ENCODE data around the gene C2orf69. TPM values are rescaled to one million over a fixed set of nuclear protein-coding genes. Genes with fewer than 3 reads are reported as not detected.

C2orf69 gene
- total and polyA plus RNA-seq, 2 of the 8 experiments (the other 6 are each of a cell fraction or from before 2014, with no cell fraction given): 3.9 to 32.0 TPM

GRCh38 chr2:199932312-199932855 lies 21.3 kb downstream of the C2orf69 start (continued):
- TF ChIP-seq USF2 (IDR thresholded peaks at IDR 0.05; ENCODE audit: low read length) (no peak), RNF2 (IDR thresholded peaks at IDR 0.05; ENCODE audit: borderline replicate concordance, low read depth, low read length, missing control alignments, poor library complexity, severe bottlenecking) (no peak), EGR1 (IDR thresholded peaks at IDR 0.05; ENCODE audit: borderline replicate concordance, low read depth, low read length) (no peak), ZNF274 (IDR thresholded peaks at IDR 0.05; ENCODE audit: borderline replicate concordance, extremely low read depth, low read length) (no peak), E2F6 (IDR thresholded peaks at IDR 0.05) (no peak), NANOG (IDR thresholded peaks at IDR 0.05; ENCODE audit: insufficient read depth, low read depth, low read length, poor library complexity, severe bottlenecking) (no peak), TBP (IDR thresholded peaks at IDR 0.05; ENCODE audit: low read depth, low read length) (no peak), TCF12 (IDR thresholded peaks at IDR 0.05; ENCODE audit: low read depth, low read length) (no peak), HDAC6 (IDR thresholded peaks at IDR 0.05; ENCODE audit: low read depth, low read length) (no peak)

Measured in H1 (cell line).